Osteoblast (primary cell): ENCODE data around the gene LRRC10. TPM values are rescaled to one million over a fixed set of nuclear protein-coding genes. Genes with fewer than 3 reads are reported as not detected.

Source experiments
- DNase-seq: peaks from one replicate; pipeline ENCODE4 v3.0.0; 2011; ENCODE audit warnings: low spot score, mixed read lengths; ENCODE audit not compliant: insufficient read length; ENCODE audit errors: missing footprints
- H2AFZ ChIP-seq: 2 replicates; pipeline ENCODE4 v1.6.0; 2011; ENCODE audit warnings: mild to moderate bottlenecking, low read length
- H3K27ac ChIP-seq: 2 replicates; pipeline ENCODE4 v1.5.1; 2011; ENCODE audit warnings: mild to moderate bottlenecking, low read depth, low read length, moderate library complexity
- H3K27me3 ChIP-seq: 2 replicates; pipeline ENCODE4 v1.6.0; 2012; ENCODE audit warnings: mild to moderate bottlenecking, control low read depth, inconsistent platforms, low read length, moderate library complexity; ENCODE audit not compliant: insufficient read depth
- H3K36me3 ChIP-seq: 2 replicates; pipeline ENCODE4 v1.5.1; 2011; ENCODE audit warnings: mild to moderate bottlenecking, low read length, control low read depth, moderate library complexity; ENCODE audit not compliant: insufficient read depth
- H3K4me1 ChIP-seq: 2 replicates; pipeline ENCODE4 v1.5.1; 2011; ENCODE audit warnings: mild to moderate bottlenecking, low read length, control low read depth, moderate library complexity; ENCODE audit not compliant: insufficient read depth
- H3K4me2 ChIP-seq: 2 replicates; pipeline ENCODE4 v1.6.0; 2011; ENCODE audit warnings: mild to moderate bottlenecking, low read length; ENCODE audit not compliant: insufficient read depth
- H3K4me3 ChIP-seq: fragments of 200-600 bp; sonication (generic); 3 replicates; pipeline ENCODE4 v1.5.1; 2012; ENCODE audit warnings: mild to moderate bottlenecking, low read length, inconsistent platforms; ENCODE audit not compliant: insufficient read depth
- H3K79me2 ChIP-seq: 2 replicates; pipeline ENCODE4 v1.6.0; 2012; ENCODE audit warnings: mild to moderate bottlenecking, low read length, control low read depth, inconsistent platforms; ENCODE audit not compliant: insufficient read depth
- H3K9me3 ChIP-seq: 2 replicates; pipeline ENCODE4 v1.5.1; 2011; ENCODE audit warnings: low read depth, low read length, control low read depth
- H4K20me1 ChIP-seq: 2 replicates; pipeline ENCODE4 v1.6.0; 2012; ENCODE audit warnings: mild to moderate bottlenecking, low read length, control low read depth; ENCODE audit not compliant: insufficient read depth
- CTCF ChIP-seq: IDR thresholded peaks from 2 replicates; pipeline ENCODE4 v1.5.1; 2011; ENCODE audit warnings: mild to moderate bottlenecking, low read depth, low read length, moderate library complexity; ENCODE audit errors: extremely low read depth
- total RNA-seq: library from RNA; depleted of rRNA; stranded (reverse); fragments of >200 nt; gene quantifications from 2 replicates; pipeline ENCODE4 v1.2.3, GENCODE V29; 2012

Gene LRRC10
- total RNA-seq, 1 donor = not detected

- Histone ChIP-seq H3K4me1 (peaks cover 31% of the 10 kb centered on the region), H3K4me2 (peak overlapping the region; percentile 33), H3K4me3 (no peak overlapping the region)
These were observed 45.1 kb upstream of the LRRC10 start for GRCh38 chr12:69655616-69656340.

GRCh38 chr12:69653703-69654102, 43.0 kb upstream of the LRRC10 start:
- Histone ChIP-seq H4K20me1 (no peaks in the 10 kb centered on the region), H2AFZ (no peak overlapping the region), H3K4me3 (no peak overlapping the region), H3K4me2 (no peak overlapping the region), H3K27ac (no peak overlapping the region), H3K79me2 (no peaks in the 10 kb centered on the region), H3K36me3 (no peaks in the 10 kb centered on the region), H3K9me3 (no peaks in the 10 kb centered on the region), H3K27me3 (no peaks in the 10 kb centered on the region), H3K4me1 (peaks cover 33% of the 10 kb centered on the region)
- no peak for TF ChIP-seq CTCF
- no peak for DNase-seq

More at GRCh38 chr12:69655616-69656340, 45.1 kb upstream of the LRRC10 start:
- DNase-seq = peak; percentile 66
- H3K27me3 ChIP-seq = no peaks in the 10 kb centered on the region
- no peaks in the 10 kb centered on the region for H3K36me3 ChIP-seq
- peak overlapping the region; percentile 94 for H3K27ac ChIP-seq
- no peaks in the 10 kb centered on the region for H3K79me2 ChIP-seq
- peak overlapping the region; percentile 35 for H2AFZ ChIP-seq
- H3K9me3 ChIP-seq = no peaks in the 10 kb centered on the region
- H4K20me1 ChIP-seq = no peaks in the 10 kb centered on the region
- no peak for TF ChIP-seq CTCF

GRCh38 chr12:69651922-69652321, 41.2 kb upstream of the LRRC10 start:
- Histone ChIP-seq H4K20me1 (no peaks in the 10 kb centered on the region), H3K4me3 (no peak overlapping the region), H3K27ac (no peak overlapping the region), H3K79me2 (no peaks in the 10 kb centered on the region), H3K36me3 (no peaks in the 10 kb centered on the region), H3K9me3 (no peaks in the 10 kb centered on the region), H3K27me3 (no peaks in the 10 kb centered on the region), H2AFZ (no peak overlapping the region), H3K4me2 (no peak overlapping the region), H3K4me1 (peaks cover 35% of the 10 kb centered on the region)
- no peak for TF ChIP-seq CTCF
- no peak for DNase-seq

- Histone ChIP-seq H4K20me1 (no peaks in the 10 kb centered on the region), H3K4me2 (no peak overlapping the region), H3K9me3 (no peaks in the 10 kb centered on the region), H2AFZ (no peak overlapping the region), H3K79me2 (no peaks in the 10 kb centered on the region), H3K4me3 (no peak overlapping the region), H3K36me3 (no peaks in the 10 kb centered on the region), H3K4me1 (peaks cover 18% of the 10 kb centered on the region), H3K27me3 (no peaks in the 10 kb centered on the region), H3K27ac (no peak overlapping the region)
- DNase-seq = no peak
- TF ChIP-seq CTCF = no peak
These were observed 38.8 kb upstream of the LRRC10 start for GRCh38 chr12:69649529-69649928.
